HG03066 (cell line): ENCODE results near the gene PDZRN4.
"Not testable (repeated sequence)": the region's sequence is repeated elsewhere in the genome, so short reads cannot be mapped to it uniquely, and the experiment has no call there.

ENCODE experiments used
- ATAC-seq: cut with Tn5 transposase; IDR thresholded peaks from one replicate; pipeline ENCODE4 v1.9.1; 2021; ENCODE audit warnings: low read depth; ENCODE audit not compliant: unreplicated experiment

The PDZRN4 gene

GRCh38 chr12:41277946-41278267 is 89.8 kb downstream of the PDZRN4 start:
- ATAC-seq, result no peak

- ATAC-seq, result not testable (repeated sequence)
Observed at GRCh38 chr12:41280341-41281095, 92.4 kb downstream of the PDZRN4 start.

GRCh38 chr12:41285470-41285869 is 97.3 kb downstream of the PDZRN4 start:
- not testable (repeated sequence) for ATAC-seq

GRCh38 chr12:41286426-41286825 is 98.3 kb downstream of the PDZRN4 start:
- ATAC-seq, result no peak

GRCh38 chr12:41287500-41288141 is 99.5 kb downstream of the PDZRN4 start:
- no peak for ATAC-seq

- ATAC-seq, result no peak
Observed at GRCh38 chr12:41288142-41288811, 100.2 kb downstream of the PDZRN4 start.

- no peak for ATAC-seq
Observed at GRCh38 chr12:41289501-41289900, 101.4 kb downstream of the PDZRN4 start.

GRCh38 chr12:41293011-41293410 is 104.9 kb downstream of the PDZRN4 start:
- no peak for ATAC-seq

GRCh38 chr12:41293461-41293860 is 105.3 kb downstream of the PDZRN4 start:
- no peak for ATAC-seq

- no peak for ATAC-seq
Observed at GRCh38 chr12:41302979-41303403, 114.9 kb downstream of the PDZRN4 start.

- no peak for ATAC-seq
Observed at GRCh38 chr12:41304526-41304925, 116.4 kb downstream of the PDZRN4 start.

GRCh38 chr12:41310367-41310766 is 122.2 kb downstream of the PDZRN4 start:
- ATAC-seq, result no peak

GRCh38 chr12:41311883-41312282 is 123.8 kb downstream of the PDZRN4 start:
- ATAC-seq, result no peak

- ATAC-seq, result not testable (repeated sequence)
Observed at GRCh38 chr12:41312451-41312850, 124.3 kb downstream of the PDZRN4 start.

GRCh38 chr12:41325336-41325735 is 137.2 kb downstream of the PDZRN4 start:
- no peak for ATAC-seq

GRCh38 chr12:41327096-41327895 is 139.2 kb downstream of the PDZRN4 start:
- no peak for ATAC-seq

GRCh38 chr12:41333974-41334373 is 145.9 kb downstream of the PDZRN4 start:
- no peak for ATAC-seq

GRCh38 chr12:41334390-41334789 is 146.3 kb downstream of the PDZRN4 start:
- ATAC-seq, result no peak

GRCh38 chr12:41336041-41336549 is 148.0 kb downstream of the PDZRN4 start:
- no peak for ATAC-seq

- ATAC-seq, result no peak
Observed at GRCh38 chr12:41339784-41340183, 151.7 kb downstream of the PDZRN4 start.
